NCI-H1417 treated with DMSO at 0.1 percent for 48 hours (cell line): ENCODE measurements around the gene HIPK2.
A peak's percentile ranks its signal among the peaks of the same experiment; 100 is the strongest.

ENCODE experiments used
- DNase-seq: peaks from one replicate; lab custom pipeline; 2025; lab: John Stamatoyannopoulos, UW

The HIPK2 gene

GRCh38 chr7:139648941-139649425 is 128.8 kb downstream of the HIPK2 start:
- peak; percentile 38 for DNase-seq

- peak; percentile 38 for DNase-seq
Measured at GRCh38 chr7:139648391-139648861, 129.4 kb downstream of the HIPK2 start.

- DNase-seq = no peak
Measured at GRCh38 chr7:139647814-139648390, 129.9 kb downstream of the HIPK2 start.

GRCh38 chr7:139647085-139647484 is 130.7 kb downstream of the HIPK2 start:
- no peak for DNase-seq

- DNase-seq = no peak
Measured at GRCh38 chr7:139646566-139646965, 131.2 kb downstream of the HIPK2 start.

- peak; percentile 21 for DNase-seq
Measured at GRCh38 chr7:139645572-139646523, 131.9 kb downstream of the HIPK2 start.

- no peak for DNase-seq
Measured at GRCh38 chr7:139643951-139644585, 133.7 kb downstream of the HIPK2 start.

GRCh38 chr7:139642283-139642682 is 135.5 kb downstream of the HIPK2 start:
- no peak for DNase-seq

- DNase-seq = no peak
Measured at GRCh38 chr7:139641337-139641992, 136.3 kb downstream of the HIPK2 start.

GRCh38 chr7:139640681-139641080 is 137.1 kb downstream of the HIPK2 start:
- DNase-seq = no peak

GRCh38 chr7:139639563-139639962 is 138.2 kb downstream of the HIPK2 start:
- no peak for DNase-seq

GRCh38 chr7:139635526-139636302 is 142.1 kb downstream of the HIPK2 start:
- no peak for DNase-seq

GRCh38 chr7:139634087-139634486 is 143.7 kb downstream of the HIPK2 start:
- no peak for DNase-seq

GRCh38 chr7:139631520-139632031 is 146.2 kb downstream of the HIPK2 start:
- DNase-seq = no peak

GRCh38 chr7:139630643-139631519 is 146.9 kb downstream of the HIPK2 start:
- DNase-seq = no peak

GRCh38 chr7:139629392-139630082 is 148.3 kb downstream of the HIPK2 start:
- no peak for DNase-seq

GRCh38 chr7:139627831-139628230 is 150.0 kb downstream of the HIPK2 start:
- no peak for DNase-seq

GRCh38 chr7:139626817-139627216 is 151.0 kb downstream of the HIPK2 start:
- no peak for DNase-seq

GRCh38 chr7:139623518-139623917 is 154.3 kb downstream of the HIPK2 start:
- no peak for DNase-seq
